ENCODE results near the gene FABP3. TPM values are rescaled to one million over a fixed set of nuclear protein-coding genes. Genes with fewer than 3 reads are reported as not detected.

FABP3 gene
- total and polyA plus RNA-seq, 2 of the 8 experiments (the other 6 are each of a cell fraction or from before 2014, with no cell fraction given) = 34.8 to 43.9 TPM

GRCh38 chr1:31420716-31421115 lies 47.8 kb upstream of the FABP3 start:
- no peak overlapping the region for H3K56ac ChIP-seq (replicated peaks; ENCODE audit: insufficient read length, low read depth, low read length)
- no peak overlapping the region for H2BK20ac ChIP-seq (ENCODE audit: low read length)
- H2BK120ac ChIP-seq (replicated peaks; ENCODE audit: low read depth, low read length) = no peak overlapping the region
- peaks cover 0 to 2% of the 10 kb centered on the region in 2 experiments; a peak in 1 of 4 replicates for H3K79me2 ChIP-seq (ENCODE audit: control insufficient read depth in 1 of 2, insufficient read depth in 2 of 2, low read length in 2 of 2)
- H3K4ac ChIP-seq (replicated peaks; ENCODE audit: insufficient read length, low read depth, low read length) = no peak overlapping the region
- H3K9me3 ChIP-seq (ENCODE audit: insufficient read depth in 2 of 2, low read depth in 1 of 2, low read length in 1 of 2) = no peaks in the 10 kb centered on the region
- H2AK5ac ChIP-seq (ENCODE audit: low read depth, low read length) = no peak overlapping the region
- H3K23me2 ChIP-seq (ENCODE audit: low read depth, low read length) = no peaks in the 10 kb centered on the region; the same call in 1 of the 2 replicates
- H2BK5ac ChIP-seq (ENCODE audit: low read depth, low read length) = no peak overlapping the region
- H4K8ac ChIP-seq (ENCODE audit: extremely low read depth, insufficient read depth, low read length) = no peak overlapping the region
- ChIA-PET CTCF (ENCODE audit: partially characterized antibody) (interaction anchor here (0.9 to 19.2 kb wide), 25 partner anchors 9 to 239 kb away, joined by 3 to 415 read pairs (median 6); partner anchors contain the start of genes FABP3, SERINC2, SNRNP40 and ZCCHC17), POLR2A (ENCODE audit: partially characterized antibody) (interaction anchor here (0.6 to 1.6 kb wide), 5 partner anchors 15 to 128 kb away, joined by 3 to 6 read pairs (median 4); no protein-coding TSS in a partner anchor)
- H2AFZ ChIP-seq (ENCODE audit: low read length) = no peak overlapping the region
- H3K23ac ChIP-seq (ENCODE audit: insufficient read length) = no peak overlapping the region
- no peak overlapping the region for H3K18ac ChIP-seq (ENCODE audit: extremely low read depth, low read length)
- no peak for FAIRE-seq
- no peak for DNase-seq (ENCODE audit: low read depth in 1 of 2, low spot score in 2 of 2)
- no peak overlapping the region for H4K5ac ChIP-seq (ENCODE audit: insufficient read length, low read depth, low read length)
- no peak for TF ChIP-seq PHF8 (conservative IDR thresholded peaks at IDR 0.05; ENCODE audit: low read depth, low read length)
- no peak for TF ChIP-seq BRCA1 (IDR thresholded peaks at IDR 0.05; ENCODE audit: low read depth, low read length)
- TF ChIP-seq USF2 (IDR thresholded peaks at IDR 0.05; ENCODE audit: low read length) = no peak
- 0 out of 8 replicates have a peak, but pooled peaks cover 0 to 2% (median 0%) of the 10 kb centered on the region in 4 experiments for H3K36me3 ChIP-seq (ENCODE audit: control insufficient read depth in 2 of 4, insufficient read depth in 4 of 4, low read length in 3 of 4)
- peaks cover 5 to 6% of the 10 kb centered on the region in 2 experiments for H4K20me1 ChIP-seq (replicated peaks in 1 of 2; ENCODE audit: control insufficient read depth in 1 of 2, insufficient read depth in 2 of 2, low read length in 2 of 2)
- no peaks in the 10 kb centered on the region for H3K27me3 ChIP-seq (replicated peaks in 1 of 4; ENCODE audit: control insufficient read depth in 3 of 4, extremely low read depth in 1 of 4, insufficient read depth in 3 of 4, low read length in 3 of 4)
- 74% methylated on average over 5 of the region's 5 CpGs; no CpG with 5 or more reads in 1 of the 2 experiments for WGBS, 2 experiments (ENCODE audit: extremely low coverage in 1 of 2, insufficient coverage in 1 of 2, insufficient read length in 1 of 2, insufficient replicate concordance in 2 of 2, low coverage in 1 of 2, low lambda C conversion rate in 2 of 2, missing lambda C conversion rate in 1 of 2)
- H4K91ac ChIP-seq (replicated peaks; ENCODE audit: insufficient read length, low read length) = no peak overlapping the region
- H3K4me3 ChIP-seq (ENCODE audit: extremely low read depth in 1 of 4, insufficient read depth in 2 of 4, low read depth in 3 of 4, low read length in 4 of 4) = no peak overlapping the region
- no peak overlapping the region for H2BK15ac ChIP-seq (ENCODE audit: low read length)
- no peaks in the 10 kb centered on the region for H3K79me1 ChIP-seq (ENCODE audit: low read depth, low read length)
- H3K14ac ChIP-seq (ENCODE audit: insufficient read length) = no peak overlapping the region
- H3K4me2 ChIP-seq (ENCODE audit: insufficient read depth in 1 of 2, low read depth in 2 of 2, low read length in 2 of 2) = no peak overlapping the region
- H3K9ac ChIP-seq (replicated peaks in 1 of 4; ENCODE audit: extremely low read depth in 1 of 4, low read depth in 3 of 4, low read length in 3 of 4) = no peak overlapping the region
- no peak overlapping the region for H2BK12ac ChIP-seq (ENCODE audit: low read depth, low read length)
- peaks cover 2 to 12% (median 3%) of the 10 kb centered on the region in 4 experiments; a peak in 4 of 7 replicates for H3K4me1 ChIP-seq (replicated peaks in 1 of 4; ENCODE audit: control insufficient read depth in 3 of 4, insufficient read depth in 4 of 4, low read length in 3 of 4)
- H3K27ac ChIP-seq (ENCODE audit: low read depth, low read length) = no peak overlapping the region

Measured in H1 (cell line).